GM18873 (cell line): ENCODE measurements around the gene PPP1R3G.

Experiments
- ATAC-seq: cut with Tn5 transposase; IDR thresholded peaks from one replicate; pipeline ENCODE4 v1.9.1; 2021; ENCODE audit warnings: mild to moderate bottlenecking, moderate library complexity, moderate number of reproducible peaks; ENCODE audit not compliant: unreplicated experiment, low FRiP score

The PPP1R3G gene

GRCh38 chr6:5068153-5068751 lies 16.9 kb upstream of the PPP1R3G start:
- ATAC-seq = no peak

- ATAC-seq = no peak
These were observed 13.9 kb upstream of the PPP1R3G start for GRCh38 chr6:5071216-5071615.

GRCh38 chr6:5072440-5072839 lies 12.7 kb upstream of the PPP1R3G start:
- no peak for ATAC-seq

GRCh38 chr6:5073992-5074391 lies 11.1 kb upstream of the PPP1R3G start:
- ATAC-seq = no peak

GRCh38 chr6:5076931-5077330 lies 8.2 kb upstream of the PPP1R3G start:
- ATAC-seq = no peak

- ATAC-seq = peak; percentile 59
These were observed 6.9 kb upstream of the PPP1R3G start for GRCh38 chr6:5078121-5078669.

- no peak for ATAC-seq
These were observed 5.4 kb upstream of the PPP1R3G start for GRCh38 chr6:5079692-5080091.

GRCh38 chr6:5080574-5080973 lies 4.6 kb upstream of the PPP1R3G start:
- no peak for ATAC-seq

- no peak for ATAC-seq
These were observed 4.0 kb upstream of the PPP1R3G start for GRCh38 chr6:5081182-5081581.

GRCh38 chr6:5081955-5082354 lies 3.2 kb upstream of the PPP1R3G start:
- ATAC-seq = no peak

- ATAC-seq = no peak
These were observed 2.4 kb upstream of the PPP1R3G start for GRCh38 chr6:5082487-5083306.

GRCh38 chr6:5083307-5083583 lies 1.9 kb upstream of the PPP1R3G start:
- ATAC-seq = no peak

GRCh38 chr6:5083813-5084359 lies 1.3 kb upstream of the PPP1R3G start:
- no peak for ATAC-seq

GRCh38 chr6:5084360-5084780 lies 771 bp upstream of the PPP1R3G start:
- ATAC-seq = no peak

- no peak for ATAC-seq
These were observed 630 bp downstream of the PPP1R3G start for GRCh38 chr6:5085648-5086293.

- ATAC-seq = no peak
These were observed 1.3 kb downstream of the PPP1R3G start for GRCh38 chr6:5086294-5086890.

GRCh38 chr6:5087389-5087788 lies 2.2 kb downstream of the PPP1R3G start:
- no peak for ATAC-seq

- ATAC-seq = no peak
These were observed 3.6 kb downstream of the PPP1R3G start for GRCh38 chr6:5088780-5089179.

- ATAC-seq = no peak
These were observed 4.6 kb downstream of the PPP1R3G start for GRCh38 chr6:5089481-5090438.

- ATAC-seq = no peak
These were observed 5.5 kb downstream of the PPP1R3G start for GRCh38 chr6:5090603-5091002.
